Smooth muscle cell (in vitro differentiated cells): Measurements from ENCODE around the gene ALDH3B1. TPM values are rescaled to one million over a fixed set of nuclear protein-coding genes. Genes with fewer than 3 reads are reported as not detected.

Experiments
- DNase-seq: peaks from one replicate; lab custom pipeline; 2025; ENCODE audit not compliant: unreplicated experiment; lab: John Stamatoyannopoulos, UW
- H2AFZ ChIP-seq: fragments of 200-600 bp; sonication (generic); 2 replicates; pipeline ENCODE4 v1.6.0; 2016; ENCODE audit warnings: antibody characterized with exemption, low read depth, mild to moderate bottlenecking
- H3F3A ChIP-seq: fragments of 200-600 bp; sonication (generic); 2 replicates; pipeline ENCODE4 v1.6.0; 2017; ENCODE audit warnings: antibody characterized with exemption, low read depth
- H3K27ac ChIP-seq: fragments of 200-600 bp; sonication (generic); 2 replicates; pipeline ENCODE4 v1.5.1; 2016; ENCODE audit warnings: low read depth, mild to moderate bottlenecking
- H3K27me3 ChIP-seq: fragments of 200-600 bp; sonication (generic); 2 replicates; pipeline ENCODE4 v1.6.1; 2016; ENCODE audit warnings: low read depth, mild to moderate bottlenecking
- H3K36me3 ChIP-seq: fragments of 200-600 bp; sonication (generic); 2 replicates; pipeline ENCODE4 v1.5.1; 2016; ENCODE audit warnings: low read depth
- H3K4me1 ChIP-seq: fragments of 200-600 bp; sonication (generic); 2 replicates; pipeline ENCODE4 v1.5.1; 2016; ENCODE audit warnings: low read depth
- H3K4me2 ChIP-seq: fragments of 200-600 bp; sonication (generic); 2 replicates; pipeline ENCODE4 v1.6.0; 2016; ENCODE audit warnings: mild to moderate bottlenecking
- H3K4me3 ChIP-seq: fragments of 200-600 bp; sonication (generic); 2 replicates; pipeline ENCODE4 v1.5.1; 2016; ENCODE audit warnings: mild to moderate bottlenecking
- H3K79me2 ChIP-seq: fragments of 200-600 bp; sonication (generic); 2 replicates; pipeline ENCODE4 v1.6.0; 2016; ENCODE audit warnings: low read depth, mild to moderate bottlenecking
- H3K9ac ChIP-seq: fragments of 200-600 bp; sonication (generic); 2 replicates; pipeline ENCODE4 v1.6.0; 2016; ENCODE audit warnings: low read depth
- H3K9me3 ChIP-seq: fragments of 200-600 bp; sonication (generic); replicated peaks from 2 replicates; pipeline ENCODE4 v1.5.1; 2016; ENCODE audit warnings: low read depth
- H4K20me1 ChIP-seq: fragments of 200-600 bp; sonication (generic); 2 replicates; pipeline ENCODE4 v1.6.0; 2016; ENCODE audit warnings: low read depth
- CTCF ChIP-seq: fragments of 200-600 bp; sonication (generic); IDR thresholded peaks from 2 replicates; pipeline ENCODE4 v1.5.1; 2017; ENCODE audit warnings: borderline replicate concordance, mild to moderate bottlenecking, antibody characterized with exemption; ENCODE audit not compliant: insufficient read depth, poor library complexity, severe bottlenecking
- WGBS: methylation state at CpG from one replicate; pipeline ENCODE4 v1.1.7; 2016; ENCODE audit warnings: low lambda C conversion rate; 5-methylcytosine and 5-hydroxymethylcytosine counted together
- polyA plus RNA-seq: library from polyadenylated mRNA; unstranded; fragments of >200 nt; fragmentation: Nextera tagmentation; extraction: Ambion mirVana; gene quantifications from 2 replicates; pipeline ENCODE4 v1.2.1, GENCODE V29; 2016
- total RNA-seq: library from RNA; depleted of rRNA; stranded (reverse); fragments of >200 nt; gene quantifications from 2 replicates; pipeline ENCODE4 v1.2.3, GENCODE V29; 2014

Gene ALDH3B1
- total and polyA plus RNA-seq, 2 experiments from 2014 or later, result 8.8 to 9.9 TPM

GRCh38 chr11:68041617-68042218, 31.6 kb downstream of the ALDH3B1 start:
- WGBS, result 90% methylated on average over 10 of the region's 12 CpGs
- no peak overlapping the region for H2AFZ ChIP-seq
- H3K36me3 ChIP-seq, result no peaks in the 10 kb centered on the region
- DNase-seq, result no peak
- no peak overlapping the region for H3K4me2 ChIP-seq
- no peak overlapping the region for H3K4me3 ChIP-seq
- H4K20me1 ChIP-seq, result no peaks in the 10 kb centered on the region
- H3K4me1 ChIP-seq, result peaks cover 11% of the 10 kb centered on the region
- H3K27me3 ChIP-seq, result no peaks in the 10 kb centered on the region
- H3F3A ChIP-seq, result no peaks in the 10 kb centered on the region
- TF ChIP-seq CTCF, result no peak
- no peaks in the 10 kb centered on the region for H3K9me3 ChIP-seq
- no peaks in the 10 kb centered on the region for H3K79me2 ChIP-seq
- H3K9ac ChIP-seq, result no peak overlapping the region
- H3K27ac ChIP-seq, result no peak overlapping the region

- Histone ChIP-seq H3K4me2 (no peak overlapping the region), H3K27ac (no peak overlapping the region), H3K9ac (no peak overlapping the region), H3K27me3 (no peaks in the 10 kb centered on the region), H3F3A (no peaks in the 10 kb centered on the region), H3K9me3 (no peaks in the 10 kb centered on the region), H4K20me1 (no peaks in the 10 kb centered on the region), H3K4me3 (no peak overlapping the region), H3K4me1 (peaks cover 11% of the 10 kb centered on the region), H2AFZ (no peak overlapping the region), H3K36me3 (no peaks in the 10 kb centered on the region), H3K79me2 (no peaks in the 10 kb centered on the region)
- 96% methylated on average over 27 of the region's 27 CpGs for WGBS
- no peak for DNase-seq
- TF ChIP-seq CTCF, result no peak
These were observed 32.3 kb downstream of the ALDH3B1 start for GRCh38 chr11:68042219-68043028.

- Histone ChIP-seq H3F3A (no peaks in the 10 kb centered on the region), H3K4me2 (no peak overlapping the region), H3K4me1 (peaks cover 11% of the 10 kb centered on the region), H3K36me3 (no peaks in the 10 kb centered on the region), H3K4me3 (no peak overlapping the region), H4K20me1 (no peaks in the 10 kb centered on the region), H3K79me2 (no peaks in the 10 kb centered on the region), H3K27ac (no peak overlapping the region), H3K9me3 (no peaks in the 10 kb centered on the region), H3K9ac (no peak overlapping the region), H3K27me3 (no peaks in the 10 kb centered on the region), H2AFZ (no peak overlapping the region)
- no peak for DNase-seq
- TF ChIP-seq CTCF, result no peak
- 92% methylated on average over 8 of the region's 8 CpGs for WGBS
These were observed 32.9 kb downstream of the ALDH3B1 start for GRCh38 chr11:68043029-68043348.
